ENCODE measurements around the gene PHF19.

DNA sequence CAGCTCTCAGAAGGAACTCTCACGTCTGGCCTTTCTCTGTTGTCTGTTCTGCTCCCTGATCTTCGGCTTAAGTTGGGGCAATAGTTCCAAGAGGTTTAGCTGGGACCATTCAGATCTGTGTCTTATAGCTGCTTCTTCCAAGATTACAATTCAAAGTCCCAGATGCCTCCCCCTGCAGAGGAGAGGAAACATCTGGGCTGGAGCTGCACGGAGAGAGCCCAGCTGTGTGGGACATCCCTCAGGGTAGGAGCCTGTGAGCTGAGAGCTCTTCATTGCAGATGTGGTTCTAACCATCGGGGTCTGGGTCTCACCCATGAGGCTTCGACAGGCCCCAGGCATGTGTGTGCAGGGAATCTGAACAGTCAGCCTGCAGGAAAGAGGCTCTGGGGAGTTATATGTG lies 9.0 kb upstream of the PHF19 start:
- TF ChIP-seq YY1 (IDR thresholded peaks at IDR 0.05; ENCODE audit: insufficient read depth, insufficient read length) (no peak), ZNF274 (IDR thresholded peaks at IDR 0.05; ENCODE audit: low read depth, low read length) (no peak), SUZ12 (IDR thresholded peaks at IDR 0.05; ENCODE audit: extremely low read depth, insufficient read depth, insufficient read length) (no peak)
